HL-60/S4 treated with retinoic acid at 250 ng/mL for 4 days and 3 days (cell line): ENCODE data around the gene PPP1R2C.

Experiments used
- in situ Hi-C: fragments of 300-500 bp; cut with MboI; formaldehyde crosslinking; loops from 2 replicates; pipeline ENCODE4 v1.7.0; 2022; ENCODE audit warnings: low sequenced_read_pairs

Gene PPP1R2C

DNA sequence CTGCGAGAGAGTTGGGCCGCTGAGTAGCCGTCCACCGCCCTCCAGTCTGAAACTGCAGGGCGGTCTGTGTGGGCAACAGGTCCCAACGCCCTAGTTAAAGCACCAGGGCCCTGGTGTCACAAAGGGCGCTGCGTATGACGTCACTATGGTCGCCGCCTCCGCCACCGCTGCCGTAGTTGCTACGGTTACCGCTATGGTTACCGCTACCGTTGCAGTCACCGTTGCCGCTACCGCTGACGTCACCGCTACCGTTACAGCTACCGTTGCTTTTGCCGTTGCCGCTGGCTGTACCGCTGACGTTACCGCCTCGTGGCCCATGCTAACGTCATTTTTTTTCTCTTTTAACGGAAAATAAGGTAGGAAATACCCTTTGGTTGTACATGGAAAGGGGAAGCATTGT, at the start of gene PPP1R2C:
Gene PPP1R2C (minus strand): TSS at position 68 of the 400 bp plus-strand sequence. CDS start 84 bp downstream, outside the sequence.
- in situ Hi-C loops = no loop called here

- in situ Hi-C loops = no loop called here
Measured at GRCh38 chrX:42825201-42825600, 47.2 kb upstream of the PPP1R2C start.

- in situ Hi-C loops = no loop called here
Measured at GRCh38 chrX:42824541-42824940, 46.6 kb upstream of the PPP1R2C start.

GRCh38 chrX:42823443-42823842, 45.5 kb upstream of the PPP1R2C start:
- in situ Hi-C loops = no loop called here

- in situ Hi-C loops = no loop called here
Measured at GRCh38 chrX:42821803-42822443, 44.0 kb upstream of the PPP1R2C start.

DNA sequence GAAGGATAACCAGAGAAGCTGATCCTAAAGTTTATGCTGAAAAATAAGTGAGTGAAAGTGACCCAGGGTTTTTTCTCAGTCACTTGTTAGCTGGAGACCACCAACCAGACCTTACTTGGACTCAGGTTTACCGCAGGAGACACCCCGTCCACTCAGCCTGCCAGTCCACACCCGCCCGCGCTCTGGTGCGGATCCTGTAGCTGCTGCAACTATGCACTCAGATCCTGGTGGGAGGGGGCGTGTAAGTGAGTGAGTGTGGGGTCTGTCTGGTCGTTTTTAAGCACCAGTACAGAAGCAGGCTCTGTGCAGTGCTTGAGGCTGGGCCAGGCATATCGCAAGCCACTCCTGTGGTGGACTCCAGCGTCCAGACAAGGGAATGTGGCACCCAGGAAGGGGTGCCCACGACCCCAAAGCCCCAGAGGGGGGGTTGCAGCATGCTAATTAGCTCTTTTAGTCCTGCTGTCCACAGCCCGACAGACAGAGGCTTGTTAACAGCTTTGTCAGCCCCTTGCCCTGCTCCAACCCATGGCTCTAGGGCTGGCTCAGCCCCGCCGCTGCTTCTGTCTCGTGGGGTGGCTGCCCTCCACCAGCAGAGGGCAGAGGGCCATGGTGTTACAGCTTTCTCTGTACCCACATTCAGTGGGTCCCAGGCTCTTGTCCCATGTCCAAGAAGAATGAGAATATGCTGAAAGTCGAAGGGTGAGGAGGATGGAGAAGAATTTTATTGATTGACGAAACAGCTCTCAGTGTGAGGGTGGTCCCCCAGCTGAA, 40.4 kb upstream of the PPP1R2C start:
- in situ Hi-C loops = no loop called here

- in situ Hi-C loops = no loop called here
Measured at GRCh38 chrX:42809569-42809968, 31.6 kb upstream of the PPP1R2C start.

DNA sequence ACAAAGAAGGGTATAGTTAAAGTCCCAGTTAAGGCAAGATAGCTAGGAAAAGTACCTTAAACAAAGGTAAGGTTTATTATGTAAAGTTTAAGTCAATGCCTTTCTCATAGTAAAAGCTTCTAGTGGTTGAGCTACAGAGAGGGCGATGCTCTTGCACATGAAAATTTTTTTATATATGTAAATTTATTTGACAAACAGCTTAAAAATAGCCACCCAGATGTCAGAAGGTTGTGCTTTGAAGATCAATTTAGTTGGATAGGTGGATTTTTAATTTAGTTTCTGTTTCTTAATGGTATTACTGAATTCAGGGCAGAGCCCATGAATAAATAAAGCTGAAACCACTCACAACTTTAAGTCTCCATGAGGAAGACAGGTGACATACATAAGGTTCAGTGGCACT, 29.4 kb upstream of the PPP1R2C start:
- in situ Hi-C loops = no loop called here

GRCh38 chrX:42804524-42804923, 26.6 kb upstream of the PPP1R2C start:
- in situ Hi-C loops = no loop called here

DNA sequence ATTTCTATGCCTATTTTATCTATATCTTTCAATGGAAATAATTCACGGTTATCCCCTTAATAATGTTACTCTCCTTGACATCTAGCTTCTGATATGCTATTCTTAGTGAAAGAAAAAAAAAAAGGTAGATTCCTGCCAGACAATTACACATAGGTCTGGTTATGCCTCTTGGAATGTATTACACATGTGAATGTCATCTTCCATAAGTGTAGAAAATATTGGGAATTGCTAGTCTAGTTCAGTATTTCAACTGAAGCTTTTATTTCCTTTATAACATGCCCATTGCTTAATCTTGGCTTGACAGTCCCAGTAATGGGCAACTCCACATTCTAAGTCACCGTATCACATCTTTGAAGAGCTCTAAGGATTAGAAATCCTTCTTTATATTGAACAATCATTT, 25.4 kb upstream of the PPP1R2C start:
- in situ Hi-C loops = no loop called here

- in situ Hi-C loops = no loop called here
Measured at GRCh38 chrX:42797651-42798269, 19.8 kb upstream of the PPP1R2C start.

DNA sequence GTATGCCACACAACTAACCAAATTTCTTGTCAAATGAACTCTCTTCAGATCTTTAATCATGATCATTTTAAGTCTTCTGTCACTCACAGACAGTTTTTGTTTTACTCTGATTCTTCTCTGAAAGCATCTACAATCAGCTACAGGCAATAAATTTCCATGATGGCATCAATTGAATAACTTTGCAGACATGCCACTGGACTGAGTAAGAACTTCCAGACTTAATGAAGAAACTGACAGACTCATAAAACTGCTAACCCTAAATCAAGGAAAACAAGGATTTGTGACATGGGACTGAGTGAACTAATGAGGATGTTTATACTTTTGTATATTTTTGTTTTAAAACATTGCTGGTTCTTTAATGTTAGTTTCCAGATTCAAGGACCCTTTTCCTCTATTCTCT, 5.5 kb upstream of the PPP1R2C start:
- in situ Hi-C loops = no loop called here

GRCh38 chrX:42776195-42776594, 1.8 kb downstream of the PPP1R2C start:
- in situ Hi-C loops = no loop called here

GRCh38 chrX:42772874-42773273, 5.1 kb downstream of the PPP1R2C start:
- in situ Hi-C loops = no loop called here

DNA sequence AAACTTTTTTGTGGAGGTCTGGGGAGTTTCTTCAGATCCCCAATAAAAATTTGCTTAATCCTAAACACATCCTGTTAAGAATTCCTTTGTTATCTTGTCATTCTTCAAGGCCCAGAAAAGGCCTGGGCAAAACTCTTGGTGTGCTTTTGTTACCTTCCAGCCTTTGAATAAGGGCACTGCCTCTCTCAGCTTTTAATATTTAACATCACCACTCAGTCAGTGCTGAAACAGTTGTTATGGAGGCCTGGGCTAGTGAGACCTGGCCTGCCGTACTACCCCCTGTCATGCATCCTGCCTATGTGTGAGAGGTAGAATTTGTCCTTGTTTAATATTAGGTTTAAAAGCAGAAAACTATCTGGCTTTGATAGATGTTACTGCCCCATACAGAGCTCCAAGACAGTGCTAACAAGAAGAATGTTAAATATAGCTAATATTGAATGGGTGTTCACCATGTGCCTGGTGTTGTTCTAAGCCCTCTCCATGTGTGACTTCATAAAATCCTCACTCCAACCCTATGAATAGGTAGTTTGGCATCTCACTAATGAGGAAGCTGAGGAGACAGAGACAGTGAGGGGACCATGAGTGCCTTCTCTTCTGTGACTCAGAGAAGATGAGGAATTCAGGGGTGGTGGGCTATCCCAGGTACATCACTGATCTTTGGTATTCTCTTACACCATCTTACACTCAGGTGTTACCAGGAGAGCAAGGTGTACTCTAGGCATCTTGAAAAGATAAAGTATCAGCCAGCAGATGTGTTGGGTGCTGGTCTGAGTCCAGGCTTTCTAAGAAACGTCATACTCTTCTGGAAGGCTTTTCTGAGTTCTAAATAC, 6.2 kb downstream of the PPP1R2C start:
- in situ Hi-C loops = no loop called here

DNA sequence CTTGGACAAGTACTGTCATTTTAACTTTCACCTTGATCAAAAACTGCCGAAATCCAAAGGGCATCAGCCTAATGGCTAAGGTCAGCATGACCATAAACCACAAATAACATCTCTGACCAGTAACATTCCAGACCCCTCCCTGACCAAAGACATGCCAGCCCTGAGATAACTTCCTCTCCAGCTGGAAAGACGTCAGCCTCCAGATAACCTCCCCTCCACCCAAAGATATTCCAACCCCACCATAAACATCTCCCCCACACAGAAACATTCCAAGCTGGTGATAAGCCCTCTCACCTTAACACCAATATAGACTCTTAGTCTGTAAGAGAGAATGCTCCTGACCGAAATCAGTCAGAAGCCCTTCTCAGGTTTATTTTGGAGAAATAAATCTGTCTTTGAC, 7.4 kb downstream of the PPP1R2C start:
- in situ Hi-C loops = no loop called here

- in situ Hi-C loops = no loop called here
Measured at GRCh38 chrX:42759881-42760280, 18.1 kb downstream of the PPP1R2C start.

DNA sequence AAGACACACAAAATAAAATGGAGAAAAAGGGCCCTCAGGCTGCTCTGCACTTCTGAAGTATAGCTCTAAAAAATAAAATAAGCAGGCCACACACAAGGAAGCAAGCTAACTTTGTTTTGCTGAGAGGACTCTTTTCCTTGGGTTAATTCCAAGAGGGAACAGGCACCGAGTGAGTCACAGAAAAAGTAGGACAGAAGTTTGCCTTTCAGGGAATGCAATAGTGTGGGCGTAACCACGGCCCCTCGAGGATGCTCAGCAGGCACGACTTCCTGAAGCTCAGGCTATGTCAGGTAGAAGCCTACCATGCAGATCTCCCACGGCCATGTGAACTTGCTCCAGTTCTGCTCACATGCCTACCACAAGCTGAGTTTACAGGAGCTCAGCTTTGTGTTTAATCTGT, 22.1 kb downstream of the PPP1R2C start:
- in situ Hi-C loops = no loop called here

- in situ Hi-C loops = no loop called here
Measured at GRCh38 chrX:42754603-42755002, 23.4 kb downstream of the PPP1R2C start.

GRCh38 chrX:42754115-42754514, 23.8 kb downstream of the PPP1R2C start:
- in situ Hi-C loops = no loop called here

- in situ Hi-C loops = no loop called here
Measured at GRCh38 chrX:42752730-42753129, 25.2 kb downstream of the PPP1R2C start.
